ENCODE results near the gene HIGD1A.

The HIGD1A gene

DNA sequence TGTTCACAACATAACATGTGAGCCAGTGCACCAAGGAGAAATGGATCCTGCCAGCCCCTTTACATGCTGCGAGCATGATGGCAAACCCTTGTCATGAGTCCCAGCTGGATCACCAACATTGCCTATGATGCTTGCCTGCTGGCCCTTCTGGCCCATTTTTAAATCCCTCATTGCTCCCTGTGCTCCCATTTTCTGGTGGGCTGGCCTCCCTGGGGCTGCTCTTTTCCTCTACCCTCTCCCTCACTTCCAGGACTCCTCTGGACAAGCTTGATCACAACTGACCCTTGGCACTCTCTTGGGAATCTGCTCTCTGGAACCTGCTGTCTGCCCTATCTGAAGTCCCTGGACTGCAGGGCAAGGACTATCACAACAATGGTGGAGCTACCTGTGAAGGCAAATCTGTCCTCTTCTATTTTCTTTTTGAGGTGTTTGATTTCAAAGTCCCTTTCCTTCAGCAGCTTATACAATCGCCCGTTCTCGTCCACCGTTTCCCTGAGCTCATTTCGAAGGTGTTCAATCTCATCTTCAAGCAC, 47.5 kb downstream of the HIGD1A start:
- Mint-ChIP-seq H3K27ac (peak overlapping the region in 1 of 2 donors; percentile 30), H3K4me1 (no peaks in the 10 kb centered on the region), H3K9me3 (no peaks in the 10 kb centered on the region), H3K4me3 (no peak overlapping the region), H3K27me3 (peaks cover 13% of the 10 kb centered on the region)
- ATAC-seq (no peak), DNase-seq (no peak)

- Mint-ChIP-seq H3K27ac (no peak overlapping the region), H3K4me3 (no peak overlapping the region), H3K9me3 (no peaks in the 10 kb centered on the region), H3K27me3 (peaks cover 13% of the 10 kb centered on the region), H3K4me1 (no peaks in the 10 kb centered on the region)
- DNase-seq, result no peak
- peak; percentile 54 for ATAC-seq
Measured at GRCh38 chr3:42755681-42756578, 48.4 kb downstream of the HIGD1A start.

- no peak for DNase-seq
- Mint-ChIP-seq H3K9me3 (no peaks in the 10 kb centered on the region), H3K27ac (no peak overlapping the region), H3K4me1 (no peaks in the 10 kb centered on the region), H3K4me3 (no peak overlapping the region), H3K27me3 (peaks cover 13% of the 10 kb centered on the region)
- ATAC-seq, result no peak
Measured at GRCh38 chr3:42753757-42754156, 50.5 kb downstream of the HIGD1A start.

GRCh38 chr3:42752961-42753360, 51.3 kb downstream of the HIGD1A start:
- Mint-ChIP-seq H3K27ac (no peak overlapping the region), H3K4me1 (peaks cover 6% of the 10 kb centered on the region), H3K27me3 (peaks cover 7% of the 10 kb centered on the region), H3K4me3 (no peak overlapping the region), H3K9me3 (no peaks in the 10 kb centered on the region)
- no peak for ATAC-seq
- DNase-seq, result no peak

- peaks cover 11% of the 10 kb centered on the region for H3K4me1 Mint-ChIP-seq
- no peak overlapping the region for H3K4me3 Mint-ChIP-seq
- DNase-seq (no peak), ATAC-seq (no peak)
- no peak overlapping the region for H3K27ac Mint-ChIP-seq
- peaks cover 6% of the 10 kb centered on the region for H3K27me3 Mint-ChIP-seq
- H3K9me3 Mint-ChIP-seq, result no peaks in the 10 kb centered on the region
Measured at GRCh38 chr3:42752441-42752840, 51.8 kb downstream of the HIGD1A start.

GRCh38 chr3:42751609-42752008, 52.7 kb downstream of the HIGD1A start:
- Mint-ChIP-seq H3K9me3 (no peaks in the 10 kb centered on the region), H3K27me3 (peaks cover 6% of the 10 kb centered on the region), H3K4me3 (no peak overlapping the region), H3K4me1 (peaks cover 12% of the 10 kb centered on the region), H3K27ac (no peak overlapping the region)
- ATAC-seq (no peak), DNase-seq (no peak)

- DNase-seq, result peak in 1 of 2 donors; percentile 3
- Mint-ChIP-seq H3K4me1 (peaks cover 12% of the 10 kb centered on the region), H3K27ac (no peak overlapping the region), H3K9me3 (no peaks in the 10 kb centered on the region), H3K27me3 (peaks cover 6% of the 10 kb centered on the region), H3K4me3 (no peak overlapping the region)
- ATAC-seq, result no peak
Measured at GRCh38 chr3:42750834-42751233, 53.5 kb downstream of the HIGD1A start.

- DNase-seq, result peak in 1 of 2 donors; percentile 4
- peaks cover 6% of the 10 kb centered on the region for H3K27me3 Mint-ChIP-seq
- no peak overlapping the region for H3K27ac Mint-ChIP-seq
- H3K9me3 Mint-ChIP-seq, result no peaks in the 10 kb centered on the region
- H3K4me3 Mint-ChIP-seq, result no peak overlapping the region
- H3K4me1 Mint-ChIP-seq, result peaks cover 12% of the 10 kb centered on the region
- no peak for ATAC-seq
Measured at GRCh38 chr3:42749753-42750231, 54.5 kb downstream of the HIGD1A start.

- H3K27me3 Mint-ChIP-seq, result peaks cover 4% of the 10 kb centered on the region
- no peak overlapping the region for H3K4me3 Mint-ChIP-seq
- peak overlapping the region in 1 of 2 donors; percentile 13 for H3K27ac Mint-ChIP-seq
- H3K9me3 Mint-ChIP-seq, result no peaks in the 10 kb centered on the region
- H3K4me1 Mint-ChIP-seq, result peaks cover 12% of the 10 kb centered on the region
- DNase-seq (peak in 1 of 2 donors; percentile 4), ATAC-seq (no peak)
Measured at GRCh38 chr3:42749025-42749752, 55.1 kb downstream of the HIGD1A start.

DNA sequence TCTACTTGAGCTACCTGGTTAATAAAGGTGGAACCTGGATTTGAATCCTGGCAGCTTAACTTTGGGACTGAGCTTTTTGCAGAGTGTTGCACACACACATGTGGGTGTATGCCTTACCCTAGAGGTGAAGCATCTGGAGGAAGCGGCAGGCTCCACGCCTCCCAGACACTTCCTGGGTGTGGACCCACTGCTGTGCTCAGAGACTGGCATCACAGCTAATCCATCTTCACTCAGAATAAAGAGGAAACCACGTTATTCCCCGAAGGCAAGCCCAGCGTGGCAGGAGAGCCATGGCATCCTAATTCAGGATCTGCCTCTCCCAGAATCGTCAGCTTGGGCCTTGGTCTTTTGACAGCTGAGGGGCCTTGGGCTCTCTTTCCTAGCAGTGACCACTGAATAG, 56.7 kb downstream of the HIGD1A start:
- DNase-seq, result no peak
- H3K27ac Mint-ChIP-seq, result no peak overlapping the region
- no peaks in the 10 kb centered on the region for H3K9me3 Mint-ChIP-seq
- no peaks in the 10 kb centered on the region for H3K27me3 Mint-ChIP-seq
- ATAC-seq, result no peak
- peaks cover 12% of the 10 kb centered on the region for H3K4me1 Mint-ChIP-seq
- no peak overlapping the region for H3K4me3 Mint-ChIP-seq

- Mint-ChIP-seq H3K27me3 (no peaks in the 10 kb centered on the region), H3K9me3 (no peaks in the 10 kb centered on the region), H3K27ac (no peak overlapping the region), H3K4me1 (peaks cover 12% of the 10 kb centered on the region), H3K4me3 (no peak overlapping the region)
- DNase-seq (no peak), ATAC-seq (no peak)
Measured at GRCh38 chr3:42746455-42747450, 57.5 kb downstream of the HIGD1A start.

- ATAC-seq (no peak), DNase-seq (no peak)
- no peak overlapping the region for H3K27ac Mint-ChIP-seq
- H3K4me1 Mint-ChIP-seq, result peaks cover 12% of the 10 kb centered on the region
- H3K27me3 Mint-ChIP-seq, result no peaks in the 10 kb centered on the region
- H3K4me3 Mint-ChIP-seq, result no peak overlapping the region
- no peaks in the 10 kb centered on the region for H3K9me3 Mint-ChIP-seq
Measured at GRCh38 chr3:42745776-42746454, 58.4 kb downstream of the HIGD1A start.

GRCh38 chr3:42745291-42745745, 59.0 kb downstream of the HIGD1A start:
- DNase-seq, result no peak
- Mint-ChIP-seq H3K9me3 (no peaks in the 10 kb centered on the region), H3K27me3 (no peaks in the 10 kb centered on the region), H3K4me3 (no peak overlapping the region), H3K4me1 (peaks cover 12% of the 10 kb centered on the region), H3K27ac (no peak overlapping the region)
- ATAC-seq, result no peak

GRCh38 chr3:42743204-42743995, 60.9 kb downstream of the HIGD1A start:
- DNase-seq (no peak), ATAC-seq (peak; percentile 10)
- Mint-ChIP-seq H3K27ac (no peak overlapping the region), H3K9me3 (no peaks in the 10 kb centered on the region), H3K4me1 (peaks cover 11% of the 10 kb centered on the region), H3K4me3 (no peak overlapping the region), H3K27me3 (no peaks in the 10 kb centered on the region)

All from stimulated activated naive CD8-positive, alpha-beta T cell treated with anti-CD3 and anti-CD28 coated beads, Interleukin-15, amount 100 ng/mL, for 72 hours (primary cell).